GM12864 (cell line): ENCODE results near the gene SLC35C1.

Experiments
- DNase-seq: peaks from one replicate; pipeline ENCODE4 v3.0.0-alpha.2; 2011; ENCODE audit warnings: low read depth
- H3K4me3 ChIP-seq: 2 replicates; pipeline ENCODE4 v1.5.1; 2011; ENCODE audit warnings: mild to moderate bottlenecking, low read depth, low read length, control low read depth
- TF ChIP-seq, protein P1 (sequence below): IDR thresholded peaks from 2 replicates; pipeline ENCODE4 v1.5.1; 2011; ENCODE audit warnings: low read depth, mild to moderate bottlenecking, moderate library complexity, low read length, control low read depth, inconsistent platforms; ENCODE audit errors: missing control alignments

The SLC35C1 gene

DNA sequence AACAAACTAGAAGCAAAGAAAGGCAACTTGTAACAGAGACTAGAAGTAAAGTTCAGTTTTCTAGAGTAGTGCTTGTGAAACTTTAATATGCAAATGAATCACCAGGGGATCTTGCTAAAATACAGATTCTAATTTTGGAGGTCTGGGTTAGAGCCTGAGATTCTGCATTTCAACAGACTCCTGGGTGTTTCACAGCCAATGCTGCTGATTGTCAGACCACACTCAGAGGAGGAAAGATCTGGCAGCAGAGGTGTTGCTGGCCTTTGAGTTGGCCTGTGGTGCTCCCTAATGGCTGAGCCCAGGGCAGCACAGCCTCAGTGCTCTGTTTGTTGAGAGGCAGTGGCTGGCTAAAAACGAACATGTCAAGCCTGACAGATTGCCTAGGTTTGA, 47.8 kb downstream of the SLC35C1 start:
- no peak for DNase-seq
- H3K4me3 ChIP-seq, result no peak overlapping the region
- TF ChIP-seq, protein P1, sequence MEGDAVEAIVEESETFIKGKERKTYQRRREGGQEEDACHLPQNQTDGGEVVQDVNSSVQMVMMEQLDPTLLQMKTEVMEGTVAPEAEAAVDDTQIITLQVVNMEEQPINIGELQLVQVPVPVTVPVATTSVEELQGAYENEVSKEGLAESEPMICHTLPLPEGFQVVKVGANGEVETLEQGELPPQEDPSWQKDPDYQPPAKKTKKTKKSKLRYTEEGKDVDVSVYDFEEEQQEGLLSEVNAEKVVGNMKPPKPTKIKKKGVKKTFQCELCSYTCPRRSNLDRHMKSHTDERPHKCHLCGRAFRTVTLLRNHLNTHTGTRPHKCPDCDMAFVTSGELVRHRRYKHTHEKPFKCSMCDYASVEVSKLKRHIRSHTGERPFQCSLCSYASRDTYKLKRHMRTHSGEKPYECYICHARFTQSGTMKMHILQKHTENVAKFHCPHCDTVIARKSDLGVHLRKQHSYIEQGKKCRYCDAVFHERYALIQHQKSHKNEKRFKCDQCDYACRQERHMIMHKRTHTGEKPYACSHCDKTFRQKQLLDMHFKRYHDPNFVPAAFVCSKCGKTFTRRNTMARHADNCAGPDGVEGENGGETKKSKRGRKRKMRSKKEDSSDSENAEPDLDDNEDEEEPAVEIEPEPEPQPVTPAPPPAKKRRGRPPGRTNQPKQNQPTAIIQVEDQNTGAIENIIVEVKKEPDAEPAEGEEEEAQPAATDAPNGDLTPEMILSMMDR, result peak; percentile 33

DNA sequence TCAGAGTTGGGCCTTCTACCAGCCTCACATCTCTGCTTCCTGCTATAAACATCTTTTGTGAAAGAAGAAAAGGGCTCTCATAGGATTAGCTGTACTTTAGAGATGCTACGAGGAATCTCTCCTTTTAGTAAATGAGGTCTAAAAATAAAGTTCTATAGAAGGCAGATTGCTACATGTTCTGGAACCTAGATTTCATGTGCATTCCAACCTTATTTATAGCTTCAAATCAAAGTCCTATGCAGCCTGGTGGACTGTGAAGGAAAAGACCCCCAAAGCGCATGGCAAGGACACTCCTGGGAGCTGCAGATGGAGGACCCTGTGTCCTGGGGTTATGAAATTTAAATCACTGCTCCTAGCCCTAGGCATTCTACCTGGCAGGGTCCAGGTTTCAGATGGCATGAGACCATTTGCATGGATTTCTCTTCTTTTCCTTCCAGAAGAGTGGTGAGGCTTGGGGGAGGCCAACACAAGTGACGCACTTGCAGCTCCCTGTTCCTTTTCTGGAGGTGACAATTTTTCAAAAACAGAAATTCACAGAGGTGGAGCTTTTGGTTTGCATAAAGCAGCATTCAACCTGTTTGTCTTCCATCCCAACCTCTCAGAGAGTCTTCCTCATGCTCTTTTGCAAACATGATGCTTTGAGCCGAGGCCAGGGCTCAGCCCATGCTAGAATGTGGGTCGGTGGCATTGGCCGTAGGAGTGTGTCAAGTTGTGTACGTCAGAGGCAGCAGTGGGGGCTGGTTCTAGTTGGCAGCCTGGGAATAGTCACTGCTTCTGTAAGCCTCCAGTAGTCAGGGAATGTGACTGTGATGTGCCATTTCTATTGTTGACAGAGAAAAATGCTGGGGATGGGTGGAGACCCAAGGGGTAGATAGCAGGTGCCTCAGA, 48.6 kb downstream of the SLC35C1 start:
- TF ChIP-seq, protein P1, result no peak
- H3K4me3 ChIP-seq, result no peak overlapping the region
- DNase-seq, result no peak

DNA sequence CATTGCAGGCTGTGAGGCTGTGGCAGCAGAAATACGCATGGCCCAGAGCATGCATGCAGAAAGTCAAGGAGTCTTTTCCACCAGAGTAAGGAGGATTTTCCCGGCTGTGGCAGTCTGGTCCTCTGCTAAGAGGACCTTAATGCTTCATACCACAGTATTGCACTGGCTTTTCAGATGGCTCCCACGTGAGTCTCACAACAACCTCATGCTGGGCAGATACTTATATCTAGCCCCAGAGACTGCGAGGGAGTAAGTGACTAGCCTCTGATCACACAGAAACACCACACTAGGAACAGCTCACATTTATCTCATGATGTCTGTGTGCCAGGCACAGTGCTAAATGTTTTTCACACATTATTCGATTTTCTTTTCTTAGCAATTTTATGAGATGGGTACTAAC, 50.4 kb downstream of the SLC35C1 start:
- TF ChIP-seq, protein P1, result no peak
- no peak for DNase-seq
- no peak overlapping the region for H3K4me3 ChIP-seq

DNA sequence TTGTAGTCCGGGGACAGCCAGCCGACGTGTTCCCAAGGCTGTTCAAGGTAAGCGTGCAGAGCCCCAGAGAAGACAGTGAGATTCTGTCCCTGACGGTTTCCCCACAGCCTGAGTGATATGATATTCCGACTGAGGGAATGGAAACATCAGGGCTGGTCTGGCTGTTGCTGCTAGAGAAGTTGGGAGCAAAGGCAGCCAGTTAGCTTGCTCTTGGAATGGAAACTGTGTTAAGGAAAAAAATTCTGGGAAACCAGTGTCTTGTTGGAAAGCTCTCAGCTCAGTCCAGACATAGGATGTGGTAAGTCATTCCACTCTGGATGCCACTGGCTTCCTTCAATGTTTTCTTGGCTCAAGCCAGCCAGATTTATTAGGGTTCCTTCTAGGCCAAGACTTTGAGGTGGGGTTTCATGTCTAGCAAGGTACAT, 51.1 kb downstream of the SLC35C1 start:
- DNase-seq, result no peak
- no peak overlapping the region for H3K4me3 ChIP-seq
- TF ChIP-seq, protein P1, result no peak

DNA sequence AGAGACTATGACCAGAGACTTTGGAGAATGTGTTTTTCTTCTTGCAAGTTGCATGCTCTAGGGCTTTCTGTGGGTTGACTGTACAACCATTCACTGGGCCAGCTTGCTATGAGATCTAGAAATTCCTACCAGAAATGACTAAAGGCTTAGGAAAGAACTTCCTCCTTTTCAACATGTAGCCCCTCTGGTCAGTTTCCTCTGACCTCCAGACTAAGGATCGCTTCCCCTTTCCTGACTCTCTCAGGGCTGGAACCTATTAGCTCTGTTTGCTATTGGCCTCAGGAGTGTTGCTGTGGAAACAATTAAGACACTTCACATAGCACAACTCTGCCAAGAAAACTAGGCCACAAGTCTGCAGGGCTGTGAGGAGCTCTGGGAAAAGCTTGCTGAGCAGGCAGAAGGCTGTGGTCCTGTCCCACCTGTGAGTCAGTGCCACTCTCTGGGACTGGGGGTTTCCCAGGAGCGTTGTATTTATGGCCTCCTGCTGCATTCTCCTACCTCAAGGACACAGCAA, 53.1 kb downstream of the SLC35C1 start:
- no peak overlapping the region for H3K4me3 ChIP-seq
- DNase-seq, result no peak
- TF ChIP-seq, protein P1, result no peak

DNA sequence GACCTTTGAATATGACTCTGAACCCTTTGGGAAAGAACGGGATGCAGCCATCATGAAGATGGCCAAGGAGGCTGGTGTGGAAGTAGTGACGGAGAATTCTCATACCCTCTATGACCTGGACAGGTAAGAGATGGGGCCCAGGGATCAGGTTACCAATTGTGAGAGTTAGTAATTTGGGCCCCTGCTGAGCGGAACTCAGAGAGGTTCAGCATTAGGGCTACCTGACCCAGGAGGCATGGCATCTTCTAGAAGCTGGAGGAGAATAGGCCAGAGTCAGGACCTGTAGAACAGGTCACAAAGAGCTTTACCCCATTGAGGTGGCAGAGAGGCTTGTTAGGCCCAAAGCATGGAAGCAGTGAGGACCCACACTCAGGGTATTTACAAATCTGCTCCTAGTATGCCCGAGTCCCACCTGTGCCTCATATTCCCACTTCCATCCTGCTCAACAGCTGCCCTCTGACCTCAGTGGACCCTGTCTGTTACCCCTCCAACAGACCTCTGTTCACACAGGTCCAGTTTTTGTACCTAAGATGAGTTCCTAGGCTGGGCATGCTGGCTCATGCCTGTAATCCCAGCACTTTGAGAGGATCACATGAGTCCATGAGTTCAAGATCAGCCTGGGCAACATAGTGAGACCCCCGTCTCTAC, 53.9 kb downstream of the SLC35C1 start:
- no peak overlapping the region for H3K4me3 ChIP-seq
- DNase-seq, result no peak
- TF ChIP-seq, protein P1, result no peak
